ENCODE data around the gene OPN1SW. TPM values are rescaled to one million over a fixed set of nuclear protein-coding genes. Genes with fewer than 3 reads are reported as not detected.

Gene OPN1SW
- total RNA-seq, 1 donor from 2014 or later, result not detected

GRCh38 chr7:128773604-128774003 is 2.0 kb downstream of the OPN1SW start:
- H3K27me3 Mint-ChIP-seq, result no peaks in the 10 kb centered on the region
- no peak for DNase-seq (ENCODE audit: low spot score, unreplicated experiment)
- H3K4me3 Mint-ChIP-seq (ENCODE audit: low read depth), result no peak overlapping the region
- peaks cover 2% of the 10 kb centered on the region for H3K4me1 Mint-ChIP-seq (ENCODE audit: low read depth)
- no peak for TF ChIP-seq CTCF (IDR thresholded peaks at IDR 0.05; ENCODE audit: unreplicated experiment)
- no peak overlapping the region for H3K27ac Mint-ChIP-seq
- H3K36me3 Mint-ChIP-seq (ENCODE audit: insufficient read depth), result peaks cover 31% of the 10 kb centered on the region
- peaks cover 10% of the 10 kb centered on the region for H3K9me3 Mint-ChIP-seq (ENCODE audit: low read depth)

DNA sequence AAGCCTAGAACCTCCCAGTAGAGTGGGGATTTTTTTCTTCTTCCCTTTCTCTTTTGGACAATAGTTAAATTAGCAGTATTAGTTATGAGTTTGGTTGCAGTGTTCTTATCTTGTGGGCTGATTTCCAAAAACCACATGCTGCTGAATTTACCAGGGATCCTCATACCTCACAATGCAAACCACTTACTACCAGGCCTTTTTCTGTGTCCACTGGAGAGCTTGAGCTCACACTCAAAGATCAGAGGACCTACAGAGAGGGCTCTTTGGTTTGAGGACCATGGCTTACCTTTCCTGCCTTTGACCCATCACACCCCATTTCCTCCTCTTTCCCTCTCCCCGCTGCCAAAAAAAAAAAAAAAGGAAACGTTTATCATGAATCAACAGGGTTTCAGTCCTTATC is 5.4 kb downstream of the OPN1SW start:
- H3K27ac Mint-ChIP-seq, result no peak overlapping the region
- peaks cover 42% of the 10 kb centered on the region for H3K36me3 Mint-ChIP-seq (ENCODE audit: insufficient read depth)

DNA sequence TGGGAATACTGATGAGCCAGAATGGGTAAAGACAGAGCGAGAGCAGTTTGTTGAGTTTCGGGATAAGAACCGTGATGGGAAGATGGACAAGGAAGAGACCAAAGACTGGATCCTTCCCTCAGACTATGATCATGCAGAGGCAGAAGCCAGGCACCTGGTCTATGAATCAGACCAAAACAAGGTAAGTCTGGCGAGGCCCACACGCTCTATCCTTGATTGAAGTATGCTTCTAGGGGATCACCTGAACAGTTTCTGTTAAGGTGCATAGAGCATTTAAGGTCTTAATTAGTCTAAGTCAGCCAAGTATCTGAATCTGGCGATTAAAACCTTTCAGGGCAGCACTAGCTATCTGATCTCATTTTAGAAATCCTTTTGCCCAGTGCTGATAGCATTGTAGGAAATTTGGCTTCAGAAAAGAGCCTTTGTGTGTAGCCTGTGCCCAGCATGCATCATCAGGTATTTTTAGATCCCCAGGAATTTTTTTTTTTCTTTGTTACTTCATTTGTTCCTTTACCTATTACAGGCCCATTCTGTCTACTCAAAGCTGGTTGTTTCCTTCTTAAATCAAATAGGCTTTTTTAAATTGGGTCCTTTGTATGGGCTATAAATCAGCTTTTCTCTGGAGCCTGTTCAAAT is 8.0 kb downstream of the OPN1SW start:
- TF ChIP-seq CTCF (IDR thresholded peaks at IDR 0.05; ENCODE audit: unreplicated experiment), result no peak
- H3K27me3 Mint-ChIP-seq, result no peaks in the 10 kb centered on the region
- peaks cover 37% of the 10 kb centered on the region for H3K36me3 Mint-ChIP-seq (ENCODE audit: insufficient read depth)
- no peak overlapping the region for H3K4me3 Mint-ChIP-seq (ENCODE audit: low read depth)
- DNase-seq (ENCODE audit: low spot score, unreplicated experiment), result no peak
- no peaks in the 10 kb centered on the region for H3K9me3 Mint-ChIP-seq (ENCODE audit: low read depth)
- peaks cover 6% of the 10 kb centered on the region for H3K4me1 Mint-ChIP-seq (ENCODE audit: low read depth)
- H3K27ac Mint-ChIP-seq, result no peak overlapping the region

More for the DNA sequence above, 5.4 kb downstream of the OPN1SW start:
- Mint-ChIP-seq H3K27me3 (no peaks in the 10 kb centered on the region), H3K4me1 (ENCODE audit: low read depth) (peaks cover 6% of the 10 kb centered on the region), H3K9me3 (ENCODE audit: low read depth) (peaks cover 3% of the 10 kb centered on the region), H3K4me3 (ENCODE audit: low read depth) (no peak overlapping the region)
- no peak for DNase-seq (ENCODE audit: low spot score, unreplicated experiment)
- no peak for TF ChIP-seq CTCF (IDR thresholded peaks at IDR 0.05; ENCODE audit: unreplicated experiment)

- DNase-seq (ENCODE audit: low spot score, unreplicated experiment), result no peak
- H3K4me3 Mint-ChIP-seq (ENCODE audit: low read depth), result no peak overlapping the region
- H3K36me3 Mint-ChIP-seq (ENCODE audit: insufficient read depth), result peaks cover 22% of the 10 kb centered on the region
- TF ChIP-seq CTCF (IDR thresholded peaks at IDR 0.05; ENCODE audit: unreplicated experiment), result no peak
- peaks cover 4% of the 10 kb centered on the region for H3K4me1 Mint-ChIP-seq (ENCODE audit: low read depth)
- H3K27me3 Mint-ChIP-seq, result no peaks in the 10 kb centered on the region
- no peak overlapping the region for H3K27ac Mint-ChIP-seq
- no peaks in the 10 kb centered on the region for H3K9me3 Mint-ChIP-seq (ENCODE audit: low read depth)
Measured at GRCh38 chr7:128763541-128763940, 12.1 kb downstream of the OPN1SW start.

DNA sequence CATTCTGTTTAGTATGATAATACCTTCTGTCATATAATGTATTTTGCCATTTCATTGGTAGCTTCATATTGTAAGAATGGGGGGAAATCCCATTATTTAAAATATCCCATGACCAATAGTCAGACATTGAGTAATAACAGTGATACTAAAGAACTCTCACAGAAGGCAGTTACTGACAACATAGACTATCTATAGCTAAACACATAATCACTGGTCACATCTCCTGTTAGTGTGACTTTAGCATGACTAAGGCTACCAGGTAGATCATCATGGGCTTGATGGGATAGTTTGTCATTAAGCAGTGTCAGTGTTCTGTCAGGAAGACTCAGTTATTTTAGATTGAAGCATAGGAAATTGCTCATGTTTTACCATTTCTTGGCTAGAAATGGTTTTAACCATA is 16.4 kb downstream of the OPN1SW start:
- H3K27ac Mint-ChIP-seq, result no peak overlapping the region
- no peak overlapping the region for H3K4me3 Mint-ChIP-seq (ENCODE audit: low read depth)
- DNase-seq (ENCODE audit: low spot score, unreplicated experiment), result no peak
- H3K9me3 Mint-ChIP-seq (ENCODE audit: low read depth), result no peaks in the 10 kb centered on the region
- H3K36me3 Mint-ChIP-seq (ENCODE audit: insufficient read depth), result peaks cover 13% of the 10 kb centered on the region
- no peak for TF ChIP-seq CTCF (IDR thresholded peaks at IDR 0.05; ENCODE audit: unreplicated experiment)
- H3K4me1 Mint-ChIP-seq (ENCODE audit: low read depth), result no peaks in the 10 kb centered on the region
- no peaks in the 10 kb centered on the region for H3K27me3 Mint-ChIP-seq
